Fibroblast of lung (primary cell): Measurements from ENCODE around the gene HACD2.

Experiments
- CTCF ChIP-seq, 2 donors: IDR thresholded peaks in 1 of 2; conservative IDR thresholded peaks in 1 of 2; 1 replicate in 1 of 2; 2 replicates in 1 of 2; pipeline ENCODE4 v1.5.1; 2011 to 2012; ENCODE audit warnings: low read length in 2 of 2, control low read depth in 1 of 2, inconsistent platforms in 1 of 2, low read depth in 1 of 2, mild to moderate bottlenecking in 1 of 2
- EZH2 ChIP-seq: IDR thresholded peaks from 2 replicates; pipeline ENCODE4 v1.5.1; 2012; ENCODE audit warnings: low read length, control low read depth, mild to moderate bottlenecking; ENCODE audit errors: missing control alignments

- TF ChIP-seq CTCF (conservative IDR thresholded peaks at IDR 0.05 in 1 of 2, IDR thresholded peaks at IDR 0.05 in 1 of 2; ENCODE audit: low read depth in 1 of 2, low read length in 2 of 2) (no peak), EZH2 (peak; percentile 17)
Measured at GRCh38 chr3:123449997-123450604, 134.8 kb downstream of the HACD2 start.
